Posterior vena cava (tissue), 2 donors: Measurements from ENCODE around the gene FBLN2. TPM values are rescaled to one million over a fixed set of nuclear protein-coding genes. Genes with fewer than 3 reads are reported as not detected.
"Not testable (repeated sequence)": the region's sequence is repeated elsewhere in the genome, so short reads cannot be mapped to it uniquely, and the experiment has no call there.

Experiments used
- DNase-seq: peaks from one replicate; pipeline ENCODE4 v3.0.0-alpha.2; 2020; ENCODE audit warnings: low spot score
- intact Hi-C, 2 donors: fragments of 100-400 bp; cut with DNase I; formaldehyde crosslinking; loops; one replicate each; pipeline versions ENCODE4 v1.14.1 to v1.14.2; 2022 to 2023
- total RNA-seq, 2 donors: library from RNA; stranded (reverse); fragmentation: NEBNext Ultra II Directional; extraction: Animal tissue kit (Norgen Biotek cat#: 25700); gene quantifications; one replicate each; pipeline ENCODE4 v1.2.1, GENCODE V29; 2021
- donor health status: DM: yes; HTN: yes; CAD: no.
- donor health status: DM: yes; HTN: yes; CAD: no.

Gene FBLN2
- total RNA-seq, 2 donors from 2014 or later: 283 to 585 TPM

DNA sequence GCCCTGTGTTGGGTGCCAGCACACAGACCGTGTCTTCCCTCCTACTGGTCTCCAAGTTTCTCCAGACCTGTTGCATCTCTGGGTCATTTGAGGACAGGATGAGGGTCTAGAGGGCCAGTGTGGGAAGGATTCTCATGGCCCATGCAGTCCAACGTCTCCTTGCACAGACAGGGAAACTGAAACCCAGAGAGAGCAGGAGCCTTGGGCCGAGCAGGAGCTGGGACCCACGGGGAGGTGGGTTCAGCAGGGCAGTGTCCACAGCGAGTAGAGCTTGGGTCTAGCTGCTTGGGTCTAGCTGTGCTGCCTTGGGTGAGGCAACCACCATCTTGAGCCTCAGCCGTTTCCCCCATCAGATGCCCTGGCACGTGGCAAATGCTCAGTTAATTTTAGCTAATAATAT, 36.5 kb upstream of the FBLN2 start:
- peak; percentile 47 for DNase-seq
- intact Hi-C loops: no loop called here

DNA sequence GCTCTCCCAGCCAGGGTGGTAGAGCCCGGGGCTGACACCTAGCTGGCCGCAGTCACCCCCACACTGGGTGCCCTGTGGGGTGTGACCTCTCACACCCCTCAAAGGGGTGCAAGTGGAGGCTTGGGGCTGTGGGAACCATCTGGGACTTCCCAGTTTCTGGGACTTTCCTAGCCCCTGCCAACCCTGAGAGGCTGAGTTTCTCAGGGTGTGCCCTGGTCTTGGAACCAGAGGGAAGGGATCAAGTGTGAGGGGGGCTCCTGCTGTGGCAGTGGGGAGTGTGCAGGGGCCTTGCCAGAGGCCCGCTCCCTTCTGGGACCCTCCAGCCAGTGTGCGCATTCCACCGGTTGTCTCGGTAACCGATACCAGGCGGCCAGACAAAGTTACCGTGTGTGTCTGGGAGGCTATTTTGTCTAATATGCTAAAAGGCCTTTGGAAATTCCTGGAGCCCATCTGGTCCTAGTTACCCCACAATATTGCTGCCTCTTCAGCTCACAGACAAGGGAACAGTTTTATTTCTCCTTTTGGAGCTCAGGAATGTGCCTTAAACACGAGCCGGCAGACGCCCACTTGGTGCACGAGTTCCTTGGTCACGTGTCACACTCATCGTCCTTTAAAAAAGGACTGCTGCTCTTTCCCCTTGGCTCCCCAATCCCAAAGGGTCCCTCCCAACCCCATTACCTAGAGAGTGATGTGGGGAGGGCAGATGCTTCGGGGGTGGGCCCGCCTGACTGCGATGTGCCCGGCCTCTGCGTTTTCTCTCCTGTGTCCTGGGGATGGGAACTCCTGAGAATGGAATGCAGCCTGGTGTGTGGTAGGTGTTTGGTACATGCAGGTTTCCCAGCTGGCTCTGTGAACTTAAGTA, 35.6 kb upstream of the FBLN2 start:
- peak; percentile 47 for DNase-seq
- intact Hi-C loops: no loop called here

DNA sequence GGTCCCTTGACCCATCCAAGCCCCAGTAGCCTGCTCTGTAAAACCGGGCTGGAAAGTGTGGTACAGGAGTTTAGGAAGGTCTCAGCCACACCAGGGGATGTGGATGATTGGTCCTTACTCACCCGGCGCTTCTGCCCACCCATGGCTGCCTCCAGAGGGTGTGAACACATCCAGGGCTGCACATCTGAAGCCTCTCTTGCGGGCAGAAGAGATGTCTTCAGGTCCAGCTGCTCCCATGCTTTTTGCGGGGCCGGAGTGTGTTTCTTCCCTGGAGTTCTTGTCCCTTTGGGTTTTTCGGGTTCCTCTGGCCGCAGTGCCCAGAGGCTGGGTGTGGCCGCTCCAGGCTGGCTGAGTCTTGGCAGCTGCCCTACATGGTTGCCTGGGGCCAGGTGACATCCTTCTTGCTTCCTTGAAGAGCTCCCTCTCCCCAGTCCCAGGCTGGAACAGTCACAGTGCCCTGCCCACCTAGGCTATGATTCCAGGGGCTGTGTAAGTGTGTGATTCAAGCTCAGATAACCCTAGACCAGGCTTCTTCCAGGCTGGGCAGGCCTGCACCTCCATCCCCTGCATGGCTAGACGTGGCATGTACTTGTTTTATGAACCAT, 34.9 kb upstream of the FBLN2 start:
- intact Hi-C loops: no loop called here
- no peak for DNase-seq

DNA sequence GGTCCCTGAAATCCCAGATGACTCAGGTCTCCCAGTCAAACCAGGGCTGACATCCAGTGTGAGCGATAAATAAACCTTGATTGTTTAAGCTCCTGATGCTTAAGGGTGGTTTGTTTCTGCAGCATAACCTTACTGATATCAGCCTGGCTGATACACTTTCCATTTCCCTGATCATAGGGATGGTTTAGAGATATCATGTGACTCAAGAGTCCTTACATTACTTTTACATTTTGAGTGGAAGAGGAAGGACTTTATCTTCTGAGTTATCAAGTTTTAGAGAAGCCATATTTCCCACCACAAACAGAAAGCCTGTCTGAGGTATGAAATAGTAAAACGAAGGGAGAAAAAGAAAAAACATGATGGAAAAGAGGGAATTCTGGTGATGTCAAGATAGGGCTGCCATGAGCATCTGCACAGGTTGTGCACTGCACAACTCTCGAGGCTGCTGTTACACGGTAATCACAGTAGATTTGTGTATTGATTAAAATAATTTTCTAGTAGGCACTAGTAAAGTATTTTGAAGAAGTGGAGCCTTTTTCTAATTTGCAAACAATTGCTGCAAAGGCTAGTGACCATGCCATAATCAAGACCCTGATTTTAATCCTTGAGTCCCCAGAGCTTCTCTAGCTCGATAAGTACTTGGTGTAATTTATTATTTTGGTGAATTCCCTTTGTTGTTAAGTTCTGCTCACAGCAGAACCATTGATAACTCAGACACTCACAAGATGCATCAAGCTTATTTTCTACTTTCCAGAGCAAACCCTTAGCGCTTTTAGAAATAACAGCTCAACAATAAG, 34.1 kb upstream of the FBLN2 start:
- DNase-seq: no peak
- intact Hi-C loops: no loop called here

DNA sequence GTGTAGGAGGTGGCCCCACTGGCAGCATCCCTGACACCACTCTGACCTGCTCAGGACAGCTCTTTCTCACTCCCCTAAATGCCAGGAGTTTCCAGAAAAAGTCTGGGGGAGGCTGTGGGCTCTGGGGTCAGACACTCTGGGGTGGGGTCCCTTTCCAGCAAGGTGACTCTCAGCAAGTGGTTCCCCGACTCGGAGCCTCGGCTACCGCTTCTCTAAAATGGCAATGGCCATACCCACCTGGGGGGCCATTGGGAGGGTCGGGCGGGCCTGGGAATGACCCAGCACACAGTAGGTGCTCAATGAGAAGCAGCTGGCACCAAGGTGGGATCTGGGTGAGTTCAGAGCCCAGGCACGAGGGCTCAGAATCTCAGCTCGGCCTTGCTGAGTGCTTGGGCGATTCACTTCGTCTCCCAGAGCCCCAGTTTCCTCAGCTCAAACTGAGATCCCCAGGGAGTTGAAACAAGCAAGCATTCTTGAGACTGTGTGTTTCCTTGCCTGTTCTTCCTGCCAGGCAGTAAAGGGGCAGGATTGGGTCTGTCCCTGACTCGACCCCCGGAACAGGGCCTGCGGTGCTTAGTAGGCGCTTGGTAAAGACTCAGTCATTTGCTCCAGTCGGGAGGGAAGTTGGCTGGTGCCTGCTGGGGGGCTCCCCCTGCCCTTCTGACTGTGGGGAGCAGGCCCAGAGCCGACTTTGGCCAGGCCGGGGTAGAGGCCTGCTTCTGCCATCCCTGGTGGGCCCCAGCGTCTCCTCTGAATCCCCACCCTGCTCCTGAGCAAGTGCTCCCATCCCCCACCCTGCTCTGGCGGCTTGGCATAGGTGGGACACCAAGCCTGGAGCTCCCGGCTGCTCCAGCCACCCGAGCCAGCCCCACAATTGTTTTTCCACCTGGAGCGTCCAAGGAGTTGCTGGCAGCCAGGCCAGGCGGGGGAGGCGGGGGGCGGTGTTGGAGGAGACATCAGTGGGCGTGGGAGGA, 32.9 kb upstream of the FBLN2 start:
- intact Hi-C loops: no loop called here
- peak; percentile 87 for DNase-seq

DNA sequence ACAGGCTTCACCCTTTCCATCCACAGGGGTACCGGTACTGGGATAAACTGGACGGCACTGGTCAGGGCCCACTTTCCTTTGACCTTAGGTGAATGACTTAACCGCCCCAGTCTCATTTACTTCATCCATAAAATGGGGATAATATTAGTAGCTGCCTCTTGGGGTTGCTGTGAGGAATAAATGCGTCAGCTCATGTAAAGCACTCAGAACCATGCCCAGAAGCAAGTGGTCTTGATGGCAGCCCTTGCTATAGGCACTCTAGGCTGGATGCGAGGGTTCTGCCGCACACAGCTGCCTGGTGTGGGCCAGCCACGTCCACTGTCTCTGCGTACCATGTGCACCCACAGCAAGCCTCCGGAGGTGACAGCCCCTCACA, 32.2 kb upstream of the FBLN2 start:
- intact Hi-C loops: no loop called here
- DNase-seq: no peak

DNA sequence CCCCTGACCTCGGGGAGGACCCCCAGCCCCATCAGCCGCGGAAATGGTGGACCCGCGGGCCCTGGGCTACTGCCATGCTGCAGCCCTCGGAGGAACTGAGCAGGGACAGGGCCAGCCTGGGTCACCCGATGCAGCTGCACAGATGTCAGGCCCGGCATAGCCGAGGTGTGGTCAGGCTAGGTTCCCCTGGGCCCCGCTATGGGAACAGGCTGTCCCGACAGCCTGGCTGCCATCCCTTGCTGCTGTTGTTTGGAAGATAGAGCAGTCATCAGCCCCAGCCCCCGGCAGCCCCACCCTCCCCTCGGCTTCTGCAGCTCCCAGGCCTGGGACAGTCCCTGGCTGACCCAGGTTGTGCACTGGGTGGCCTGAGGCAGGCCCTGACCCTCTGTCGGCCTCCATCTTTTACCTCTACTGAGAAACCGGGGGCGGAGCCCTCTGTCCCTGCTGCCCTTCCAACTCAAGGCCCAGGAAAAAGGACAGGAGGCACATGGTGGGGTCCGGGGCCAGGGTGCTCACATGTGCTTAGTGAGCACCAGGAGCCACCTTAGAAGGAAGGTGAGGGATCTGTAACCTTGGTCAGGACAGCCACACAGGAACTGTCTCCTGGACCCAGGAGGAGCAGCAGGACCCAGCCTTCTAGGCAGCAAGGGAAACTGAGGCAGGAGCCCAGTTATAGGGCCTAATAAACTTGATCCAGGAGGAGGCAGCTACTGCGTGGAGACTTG, 31.5 kb upstream of the FBLN2 start:
- DNase-seq: peak; percentile 90
- intact Hi-C loops: no loop called here

DNA sequence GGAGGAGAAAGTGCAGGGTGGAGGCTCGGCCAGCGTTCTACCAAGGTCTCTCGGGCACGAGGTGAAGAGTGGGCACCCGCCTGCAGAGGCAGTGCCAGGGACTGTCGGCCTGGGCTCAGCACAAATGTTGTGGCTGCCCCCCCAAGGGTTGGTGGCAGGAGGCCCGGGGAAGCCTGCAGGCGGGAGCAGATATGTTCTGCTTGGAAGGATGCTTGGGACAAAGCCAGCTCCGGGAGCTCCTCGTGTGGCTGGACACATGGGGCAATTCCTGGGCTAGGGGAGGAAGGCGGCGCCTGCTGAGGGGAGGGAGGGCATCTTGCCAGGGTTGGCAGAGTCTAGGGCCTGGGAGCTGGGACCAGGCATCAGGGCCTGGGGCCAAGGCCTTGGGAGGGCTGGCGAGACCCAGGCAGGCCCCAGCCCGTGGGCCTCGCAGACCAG, 30.4 kb upstream of the FBLN2 start:
- intact Hi-C loops: no loop called here
- DNase-seq: peak; percentile 94

DNA sequence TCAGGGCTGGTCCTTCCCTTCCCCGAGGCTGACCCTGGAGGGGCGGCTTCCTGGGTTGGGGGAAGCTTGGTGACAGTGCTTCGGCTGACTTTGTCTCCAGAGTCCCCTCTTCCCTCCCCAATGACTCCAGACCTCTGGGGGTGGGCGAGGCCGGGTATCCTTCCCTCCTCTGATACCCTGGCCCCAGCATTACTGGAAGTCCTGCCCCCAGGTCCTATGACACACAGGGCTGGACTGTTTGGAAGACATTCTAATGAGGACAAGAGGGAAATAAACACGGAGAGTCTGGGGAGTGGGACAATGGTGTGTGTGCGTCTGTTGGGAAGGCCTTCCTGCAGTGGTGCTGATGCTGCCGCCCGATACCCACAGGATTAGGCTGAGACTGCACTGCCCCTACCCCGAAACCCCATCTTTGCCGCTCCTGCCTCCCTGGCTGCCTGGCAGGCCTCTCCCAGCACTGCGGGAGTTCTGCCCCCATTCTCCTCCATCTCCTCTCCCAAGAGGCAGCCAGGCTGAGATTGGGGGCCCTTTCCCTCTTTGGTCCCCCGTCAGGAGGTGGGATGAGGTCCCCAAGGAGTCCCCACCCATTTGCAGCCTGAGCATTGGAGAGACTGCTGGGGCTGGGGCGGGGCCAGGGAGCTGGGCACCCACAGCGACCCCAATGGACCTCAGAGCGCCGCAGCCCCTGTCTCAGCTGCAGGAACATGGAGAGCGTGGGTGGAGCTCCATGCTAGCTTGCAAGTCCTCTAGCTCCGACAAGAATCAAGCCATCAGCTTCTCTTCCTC, 29.7 kb upstream of the FBLN2 start:
- no peak for DNase-seq
- intact Hi-C loops: no loop called here

DNA sequence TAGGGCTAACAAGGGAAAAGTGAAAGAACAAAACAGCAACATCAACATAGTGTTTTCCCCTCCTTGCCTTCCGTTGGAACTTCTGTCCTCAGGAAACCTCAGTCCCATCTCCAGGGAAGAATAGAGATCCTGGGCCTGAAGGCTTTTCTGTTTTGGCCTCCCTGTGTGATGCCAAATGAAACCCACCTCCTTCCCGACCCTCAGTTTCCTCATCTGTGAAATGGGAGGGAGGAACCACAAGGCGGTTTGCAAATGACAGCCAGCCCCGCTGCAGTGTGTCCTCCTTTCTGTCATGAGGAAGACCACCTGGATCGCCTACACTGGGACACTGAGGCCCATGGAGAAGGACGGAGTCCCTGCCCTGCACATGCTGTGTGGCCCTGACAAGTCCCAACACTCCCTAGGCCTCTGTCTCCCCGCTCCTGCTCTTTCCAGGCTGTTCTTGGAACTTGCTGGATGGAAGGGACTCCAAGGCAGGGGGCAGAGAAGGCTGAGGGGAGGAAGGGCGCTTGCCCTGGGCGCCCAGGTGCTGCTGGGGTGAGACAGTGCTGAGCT, 28.5 kb upstream of the FBLN2 start:
- intact Hi-C loops: no loop called here
- no peak for DNase-seq

DNA sequence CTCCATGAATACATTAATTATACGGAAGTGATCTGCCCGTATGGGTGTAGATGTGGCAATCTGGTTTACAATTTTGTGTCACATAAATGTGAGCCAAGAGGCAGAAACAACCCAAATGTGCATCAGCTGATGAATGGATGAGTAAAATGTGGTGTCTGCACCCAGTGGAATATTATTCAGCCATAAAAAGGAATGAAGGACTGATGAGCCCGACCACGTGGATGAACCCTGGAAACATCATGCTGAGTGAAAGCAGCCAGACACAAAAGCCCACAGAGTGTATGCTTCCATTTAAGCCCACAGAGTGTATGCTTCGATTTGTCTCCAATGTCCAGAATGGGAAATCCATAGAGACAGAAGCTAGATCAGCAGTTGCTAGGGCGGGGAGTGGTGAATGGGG, 27.6 kb upstream of the FBLN2 start:
- no peak for DNase-seq
- intact Hi-C loops: no loop called here

DNA sequence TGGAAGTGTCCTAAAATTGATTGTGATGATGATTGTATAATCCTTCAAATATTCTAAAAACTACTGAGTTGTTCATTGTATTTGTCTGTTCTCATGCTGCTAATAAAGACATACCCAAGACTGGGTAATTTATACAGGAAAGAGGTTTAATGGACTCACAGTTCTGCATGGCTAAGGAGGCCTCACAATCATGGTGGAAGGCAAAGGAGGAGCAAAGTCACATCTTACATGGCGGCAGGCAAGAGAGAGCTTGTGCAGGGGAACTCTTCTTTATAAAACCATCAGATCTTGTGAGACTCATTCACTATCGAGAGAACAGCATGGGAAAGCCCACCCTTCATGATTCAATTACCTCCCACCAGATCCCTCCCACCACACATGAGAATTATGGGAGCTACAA, 27.2 kb upstream of the FBLN2 start:
- intact Hi-C loops, DNase-seq: not testable (repeated sequence)

DNA sequence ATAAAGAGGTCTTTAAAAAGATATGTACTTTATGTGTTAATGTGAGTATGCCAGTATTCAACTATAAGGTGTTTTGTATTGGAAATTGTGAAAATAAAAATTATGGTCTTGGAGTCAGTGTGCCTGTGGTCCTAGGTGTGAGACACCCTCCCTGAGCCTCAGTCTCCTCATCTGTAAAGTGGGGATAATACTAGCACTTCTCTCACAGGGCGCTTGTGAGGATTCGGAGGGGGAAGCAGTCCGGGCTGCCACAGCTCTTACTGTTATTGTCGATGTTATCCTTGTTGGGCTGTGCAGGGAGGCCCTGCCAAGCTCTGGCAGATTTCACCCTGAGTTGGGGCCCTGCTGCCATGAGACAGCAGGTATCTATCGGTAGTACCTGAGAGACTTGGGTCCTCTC, 26.7 kb upstream of the FBLN2 start:
- peak; percentile 60 for DNase-seq
- intact Hi-C loops: no loop called here

DNA sequence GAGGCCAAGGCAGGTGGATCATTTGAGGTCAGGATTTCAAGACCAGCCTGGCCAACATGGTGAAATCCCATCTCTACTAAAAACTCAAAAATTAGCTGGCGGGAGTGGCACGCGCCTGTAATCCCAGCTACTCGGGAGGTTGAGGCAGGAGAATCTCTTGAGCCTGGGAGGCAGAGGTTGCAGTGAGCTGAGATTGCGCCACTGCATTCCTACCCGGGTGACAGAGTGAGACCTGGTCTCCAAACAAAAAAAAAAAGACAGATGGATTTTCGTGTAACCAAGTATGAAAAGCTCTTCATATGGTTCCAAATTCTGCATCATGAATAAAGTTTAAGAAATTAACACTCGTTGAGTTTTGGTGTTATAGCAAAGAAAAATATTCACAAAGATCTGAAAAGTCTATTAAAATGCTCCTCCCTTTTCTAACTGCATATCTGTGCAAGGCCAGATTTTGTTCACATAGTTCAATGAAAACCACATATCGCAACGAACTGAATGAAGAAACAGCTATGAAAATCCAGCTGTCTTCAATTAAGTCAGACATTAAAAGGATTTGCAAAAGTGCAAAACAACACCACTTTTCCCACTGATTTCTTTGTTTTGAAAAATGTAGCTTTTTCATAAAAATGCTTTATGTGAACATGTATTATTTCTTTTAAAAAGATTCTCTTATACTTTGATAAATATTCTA, 23.8 kb upstream of the FBLN2 start:
- DNase-seq: peak; percentile 28
- intact Hi-C loops: no loop called here

DNA sequence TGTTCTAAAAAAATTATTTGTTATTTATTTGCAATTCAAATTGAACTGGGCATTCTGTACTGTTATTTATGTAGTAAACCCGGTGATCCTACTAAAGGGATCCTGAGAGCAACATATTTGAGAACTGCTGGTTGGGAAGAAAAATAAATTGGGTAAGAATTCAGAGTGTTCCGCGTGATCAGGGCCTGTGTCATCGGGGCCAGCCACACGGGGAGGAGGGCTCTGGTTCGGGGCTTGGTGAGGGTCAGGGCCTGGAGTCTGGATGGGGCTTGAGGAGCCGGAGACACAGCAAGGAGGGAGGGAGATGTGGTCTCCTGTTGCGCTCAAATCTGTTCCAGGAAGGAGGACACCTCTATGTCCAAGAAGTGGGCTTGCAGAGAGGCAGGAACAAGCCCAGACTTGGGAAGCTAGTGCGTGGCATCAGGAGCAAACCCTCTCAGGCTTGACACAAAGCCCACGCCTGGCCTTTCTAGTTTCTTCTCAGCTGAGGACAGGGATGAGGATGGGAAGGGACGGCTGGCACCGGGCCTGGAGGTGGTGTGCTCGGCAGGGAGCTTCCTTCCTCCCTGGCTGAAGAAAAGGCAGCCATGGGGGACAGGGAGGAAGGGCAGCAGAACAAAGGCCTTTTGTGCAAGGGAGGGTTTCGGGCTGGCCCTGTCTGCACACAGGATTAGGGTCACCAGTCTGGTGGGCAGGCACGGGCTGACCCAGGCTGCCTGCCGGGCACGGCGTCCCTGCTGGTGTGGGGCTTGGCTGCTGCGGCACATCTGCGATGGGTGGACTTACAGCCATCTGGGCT, 22.9 kb upstream of the FBLN2 start:
- intact Hi-C loops: no loop called here
- DNase-seq: peak; percentile 64

DNA sequence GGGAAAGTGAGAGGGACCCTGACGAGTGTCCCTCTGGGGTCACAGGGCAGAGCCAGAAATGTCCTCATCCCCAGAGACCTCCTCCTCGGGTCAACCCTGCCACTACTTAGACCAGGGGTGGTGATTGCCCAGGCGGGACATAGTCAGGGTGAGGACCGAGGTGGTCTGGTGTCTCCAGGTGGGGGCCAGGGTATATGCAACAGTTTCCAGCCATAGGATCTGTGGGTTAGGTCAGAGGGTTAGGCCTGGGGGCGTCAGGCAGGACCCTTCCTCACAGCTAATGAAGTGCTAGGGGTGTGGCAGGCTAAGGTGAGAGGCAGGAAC, 22.3 kb upstream of the FBLN2 start:
- intact Hi-C loops: no loop called here
- peak; percentile 60 for DNase-seq
